MV-4-11 (cell line): ENCODE results near the gene NOCT.
"Not testable (repeated sequence)": the region's sequence is repeated elsewhere in the genome, so short reads cannot be mapped to it uniquely, and the experiment has no call there.

Experiments used
- DNase-seq: peaks from one replicate; lab custom pipeline; 2025; lab: John Stamatoyannopoulos, UW

NOCT gene

GRCh38 chr4:139009702-139010101, 5.9 kb upstream of the NOCT start:
- no peak for DNase-seq

GRCh38 chr4:139011225-139011950, 4.2 kb upstream of the NOCT start:
- no peak for DNase-seq

DNA sequence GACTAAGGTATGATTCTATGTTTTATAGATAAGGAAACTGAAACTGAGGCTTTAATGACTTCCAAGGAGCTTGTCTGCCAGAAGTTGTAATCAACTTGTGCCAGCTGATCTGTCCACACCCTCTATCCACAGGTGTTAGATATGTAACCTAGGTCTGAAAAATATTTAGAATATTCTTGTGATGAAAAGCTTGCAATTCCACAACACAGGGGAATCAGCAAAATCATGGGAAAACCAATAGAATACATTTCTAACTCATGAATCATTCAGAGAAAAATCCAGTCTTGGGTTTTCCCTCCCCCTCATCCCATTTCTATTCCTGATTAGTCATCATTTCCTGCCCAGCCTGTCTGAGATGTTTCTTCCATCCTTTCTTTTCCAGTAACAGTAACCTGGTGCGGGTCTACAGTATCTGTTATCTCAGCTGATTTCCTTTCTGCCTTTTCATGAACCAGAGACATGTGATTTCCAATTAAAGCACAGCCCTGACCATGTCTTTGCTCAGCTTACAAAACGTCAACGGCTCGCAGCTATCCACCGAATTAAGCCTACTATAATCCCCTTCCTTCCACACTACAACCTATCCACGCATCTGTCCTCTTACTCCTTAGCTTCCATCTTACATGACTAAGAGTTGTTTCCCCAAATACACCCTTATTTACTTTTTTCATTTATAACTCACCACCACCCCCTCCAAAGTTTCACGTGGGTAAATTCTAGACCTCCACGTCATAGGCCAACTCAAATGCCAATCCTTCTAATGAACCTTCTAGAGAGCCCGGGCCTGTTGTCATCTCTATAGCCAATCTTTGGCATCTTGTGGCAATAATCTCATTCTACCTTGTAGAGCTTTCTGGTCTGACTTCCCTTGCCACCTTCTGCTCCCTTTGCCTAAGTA, 961 bp upstream of the NOCT start:
- DNase-seq: peak; percentile 65

DNA sequence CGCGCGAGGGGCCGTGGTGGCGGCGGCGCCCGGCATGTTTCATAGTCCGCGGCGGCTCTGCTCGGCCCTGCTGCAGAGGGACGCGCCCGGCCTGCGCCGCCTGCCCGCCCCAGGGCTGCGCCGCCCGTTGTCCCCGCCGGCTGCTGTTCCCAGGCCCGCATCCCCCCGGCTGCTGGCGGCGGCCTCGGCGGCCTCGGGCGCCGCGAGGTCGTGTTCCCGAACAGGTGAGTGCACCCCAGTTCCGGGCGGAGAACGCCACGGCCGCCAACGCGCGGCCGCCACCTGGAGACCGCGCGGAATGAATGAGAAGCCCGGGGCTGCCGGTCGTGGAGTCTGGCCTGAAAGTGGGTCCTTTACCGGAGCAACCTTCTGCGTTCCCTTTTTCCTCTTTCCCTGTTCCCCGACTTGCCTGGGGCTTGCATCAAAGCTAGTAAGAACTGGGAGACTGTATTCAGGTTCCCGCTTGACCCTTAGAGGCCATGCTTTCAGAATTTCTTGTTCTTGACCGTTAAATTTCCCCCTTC, 429 bp downstream of the NOCT start:
- peak; percentile 27 for DNase-seq

DNA sequence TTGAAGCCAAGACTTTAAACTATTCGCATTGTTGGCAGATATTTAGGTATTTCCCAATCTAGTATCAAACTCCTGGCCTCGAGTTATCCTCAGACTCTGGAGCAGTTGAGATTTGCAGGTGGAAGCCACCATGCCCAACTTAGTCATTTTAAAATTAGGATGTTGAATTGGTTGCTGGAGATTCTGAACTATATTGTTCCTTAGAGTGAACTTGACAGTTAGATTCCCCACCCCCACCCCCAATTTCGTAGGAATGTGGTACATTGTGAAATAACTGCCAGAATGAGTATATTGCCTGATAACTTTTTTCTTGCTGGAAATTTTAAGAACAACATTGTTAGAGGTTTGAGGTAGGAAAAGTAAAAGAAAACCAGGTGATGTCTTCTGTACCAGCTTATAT, 2.3 kb downstream of the NOCT start:
- DNase-seq: peak; percentile 49

- DNase-seq: no peak
Measured at GRCh38 chr4:139018501-139018900, 2.9 kb downstream of the NOCT start.

DNA sequence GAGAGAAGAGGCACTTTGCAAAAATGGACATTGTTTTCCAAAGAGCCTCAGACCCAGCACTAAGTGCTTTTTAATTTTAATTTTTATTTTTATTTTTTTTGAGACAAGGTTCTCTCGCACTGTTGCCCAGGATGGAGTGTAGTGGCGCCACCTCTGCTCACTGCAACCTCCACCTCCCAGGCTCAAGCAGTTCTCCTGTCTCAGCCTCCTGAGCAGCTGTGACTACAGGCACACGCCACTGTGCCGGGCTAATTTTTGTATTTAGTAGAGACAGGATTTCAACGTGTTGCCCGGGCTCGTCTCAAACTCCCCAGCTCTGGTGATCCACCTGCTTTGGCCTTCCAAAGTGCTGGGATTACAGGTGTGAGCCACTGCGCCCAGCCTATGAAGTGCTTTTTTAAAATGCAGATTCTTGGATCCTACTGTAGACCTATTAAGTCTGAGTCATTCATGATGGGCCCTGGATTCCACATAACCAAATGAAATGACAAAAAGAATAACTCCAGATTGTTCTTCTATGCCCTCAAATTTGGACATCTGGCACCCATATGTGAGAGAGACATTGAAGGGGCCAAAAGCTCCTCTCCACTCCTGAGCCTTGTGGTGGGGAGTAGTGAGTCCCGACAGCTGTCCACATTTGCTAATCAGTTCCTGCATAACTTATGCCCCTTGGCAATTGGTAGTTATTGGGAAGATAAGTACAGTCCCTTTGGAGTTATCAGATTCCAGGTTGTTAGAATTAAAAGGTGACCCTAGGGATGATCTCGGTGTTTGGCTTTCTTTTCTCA, 3.6 kb downstream of the NOCT start:
- DNase-seq: no peak

- DNase-seq: no peak
Measured at GRCh38 chr4:139020384-139020783, 4.8 kb downstream of the NOCT start.

- not testable (repeated sequence) for DNase-seq
Measured at GRCh38 chr4:139021071-139021470, 5.5 kb downstream of the NOCT start.

GRCh38 chr4:139022835-139023234, 7.3 kb downstream of the NOCT start:
- no peak for DNase-seq

DNA sequence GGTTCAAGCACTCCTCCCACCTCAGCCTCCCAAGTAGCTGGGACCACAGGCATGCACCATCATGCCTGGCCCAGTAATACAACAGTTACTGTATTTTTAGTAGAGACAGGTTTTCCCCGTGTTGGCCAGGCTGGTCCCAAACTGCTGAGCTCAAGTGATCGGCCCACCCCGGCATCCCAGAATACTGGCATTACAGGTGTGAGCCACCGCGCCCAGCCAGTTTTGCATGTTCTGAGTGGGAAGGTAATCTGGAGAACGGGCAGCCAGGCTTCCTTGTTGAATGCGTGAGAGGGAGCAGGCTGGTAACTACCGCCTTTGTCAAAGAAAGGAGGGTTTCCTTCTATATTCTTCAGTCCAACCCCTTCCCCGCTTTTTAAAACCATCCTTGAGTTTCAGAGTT, 9.1 kb downstream of the NOCT start:
- DNase-seq: no peak

- DNase-seq: no peak
Measured at GRCh38 chr4:139025841-139026240, 10.3 kb downstream of the NOCT start.

- DNase-seq: no peak
Measured at GRCh38 chr4:139027776-139028175, 12.2 kb downstream of the NOCT start.

GRCh38 chr4:139028191-139028661, 12.6 kb downstream of the NOCT start:
- DNase-seq: no peak

GRCh38 chr4:139029866-139030363, 14.3 kb downstream of the NOCT start:
- not testable (repeated sequence) for DNase-seq

DNA sequence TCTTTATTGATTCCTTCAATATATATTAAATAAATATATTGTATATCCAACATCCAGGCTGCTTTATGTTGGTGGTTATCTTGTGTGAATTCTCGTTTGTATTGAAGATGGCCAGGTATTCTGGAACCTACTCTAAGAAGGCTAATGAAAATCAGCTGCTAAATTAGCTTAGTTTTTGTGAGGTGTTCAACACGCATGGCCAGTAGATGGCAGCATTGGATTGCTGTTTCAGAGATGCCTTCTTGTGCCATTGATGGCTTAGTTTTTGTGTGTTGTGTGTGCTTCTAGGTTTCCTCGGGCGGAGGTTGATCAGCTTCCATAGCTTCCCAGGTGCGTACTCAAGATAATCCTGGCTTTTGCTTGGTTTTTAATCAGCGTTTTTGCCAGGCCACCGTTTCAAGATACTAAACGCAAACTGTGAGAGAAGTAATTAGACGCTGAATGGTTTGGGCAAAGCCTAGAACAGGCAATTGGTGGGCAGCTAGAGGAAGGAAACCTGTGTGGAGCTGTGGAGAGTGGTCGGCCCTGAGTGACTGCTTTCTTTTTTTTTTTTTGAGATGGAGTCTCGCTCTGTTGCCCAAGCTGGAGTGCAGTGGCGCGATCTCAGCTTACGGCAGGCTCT, 15.1 kb downstream of the NOCT start:
- peak; percentile 65 for DNase-seq

DNA sequence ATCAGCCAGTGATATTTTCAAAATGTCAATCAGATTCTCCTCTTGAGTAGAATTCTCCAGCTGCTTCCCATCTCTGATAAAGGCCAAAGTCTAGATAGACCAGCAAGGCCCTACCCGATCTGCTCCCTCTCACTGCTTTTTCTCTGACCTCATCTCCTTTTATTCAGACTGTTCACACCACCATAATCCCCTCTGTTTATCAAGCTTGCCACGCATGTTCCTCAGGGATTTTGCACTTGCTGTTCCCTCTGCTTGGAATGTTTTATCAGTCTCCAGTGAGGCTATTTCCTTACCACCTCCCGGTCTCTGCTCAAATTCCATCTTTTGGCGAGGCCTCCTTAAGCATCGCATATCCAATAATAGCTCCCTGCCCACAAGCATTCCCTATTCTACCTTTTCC, 20.1 kb downstream of the NOCT start:
- no peak for DNase-seq

DNA sequence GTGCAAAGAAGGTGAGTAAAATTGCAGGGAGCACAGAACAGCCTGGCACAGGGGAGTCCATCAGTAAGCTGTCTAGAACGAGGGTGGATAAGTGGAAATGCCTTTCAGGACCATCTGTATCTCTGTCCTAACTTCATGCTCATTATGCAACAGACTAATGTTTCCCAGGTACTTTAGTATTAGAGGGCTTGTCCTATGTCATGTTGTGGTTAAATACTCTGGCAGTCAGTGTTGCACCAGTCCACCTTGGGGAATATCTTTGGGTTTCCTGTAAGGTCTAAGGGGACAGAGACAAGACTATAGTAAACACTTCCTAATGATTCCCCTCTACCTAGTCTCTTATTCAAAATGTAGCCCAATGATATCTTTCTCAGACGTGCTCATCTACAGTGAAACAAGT, 21.3 kb downstream of the NOCT start:
- DNase-seq: no peak

GRCh38 chr4:139038874-139039443, 23.4 kb downstream of the NOCT start:
- no peak for DNase-seq

GRCh38 chr4:139042981-139043460, 27.4 kb downstream of the NOCT start:
- no peak for DNase-seq

DNA sequence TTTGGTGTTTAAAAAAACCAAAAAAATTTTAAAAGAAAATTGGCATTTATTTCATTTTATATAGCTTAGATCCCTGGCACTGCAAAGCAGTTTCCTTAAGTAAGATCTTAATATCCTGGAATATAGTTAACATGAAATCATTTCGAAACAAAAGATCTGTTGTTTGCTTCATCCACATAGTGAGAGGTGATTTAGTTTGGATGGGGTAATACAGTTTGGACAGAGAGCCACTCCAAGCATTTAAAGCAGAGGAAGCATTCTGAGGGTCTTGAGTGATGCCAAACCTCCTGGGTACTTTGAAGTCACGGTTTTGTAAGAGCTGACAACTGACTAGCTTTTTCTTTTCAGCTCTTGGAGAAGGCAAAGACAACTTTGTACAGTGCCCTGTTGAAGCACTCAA, 28.7 kb downstream of the NOCT start:
- DNase-seq: no peak
